Measurements from ENCODE around the gene TMIGD1.

Gene TMIGD1

DNA sequence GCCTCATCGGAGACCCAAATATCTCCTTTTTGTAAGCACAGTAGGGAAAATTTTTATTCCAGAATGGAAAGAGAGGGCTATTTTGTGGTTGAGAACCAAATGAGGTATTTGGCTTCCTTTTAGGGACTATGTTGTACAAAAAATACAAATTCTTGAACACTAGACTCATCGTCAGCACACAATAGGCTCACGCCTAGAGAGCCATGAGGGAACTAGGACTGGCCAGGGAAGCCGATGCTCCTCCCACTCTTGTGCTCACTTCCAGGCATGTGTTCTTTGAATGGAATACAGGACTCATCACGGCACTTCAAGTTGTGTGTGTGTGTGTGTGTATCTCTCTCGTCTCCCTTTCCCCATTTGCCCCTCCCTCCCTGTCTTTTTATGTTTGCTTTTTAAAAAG, 24.3 kb downstream of the TMIGD1 start:
- H2AFZ ChIP-seq (ENCODE audit: low read length), result no peak overlapping the region
- H4K20me1 ChIP-seq (ENCODE audit: insufficient read depth, low read length), result no peaks in the 10 kb centered on the region
- H3K27ac ChIP-seq (ENCODE audit: low read length), result no peak overlapping the region
- TF ChIP-seq EZH2phosphoT487 (IDR thresholded peaks at IDR 0.05; ENCODE audit: low read length), result no peak
- no peak for TF ChIP-seq CTCF (IDR thresholded peaks at IDR 0.05; ENCODE audit: low read length)
- TF ChIP-seq EZH2 (optimal IDR thresholded peaks at IDR 0.05; ENCODE audit: low read depth, low read length), result no peak
- no peaks in the 10 kb centered on the region for H3K4me1 ChIP-seq (ENCODE audit: low read length)
- H3F3A ChIP-seq (ENCODE audit: insufficient read depth, low read length), result no peaks in the 10 kb centered on the region
- H3K9ac ChIP-seq (ENCODE audit: low read length), result no peak overlapping the region
- H3K79me2 ChIP-seq (ENCODE audit: low read length), result no peaks in the 10 kb centered on the region
- H3K36me3 ChIP-seq (replicated peaks; ENCODE audit: insufficient read depth, low read length), result no peaks in the 10 kb centered on the region
- no peak for DNase-seq
- no peak overlapping the region for H3K4me2 ChIP-seq (ENCODE audit: low read depth, low read length)
- no peaks in the 10 kb centered on the region for H3K9me3 ChIP-seq (replicated peaks; ENCODE audit: insufficient read depth, low read length)
- no peaks in the 10 kb centered on the region for H3K27me3 ChIP-seq (replicated peaks; ENCODE audit: insufficient read depth, low read length)
- H3K4me3 ChIP-seq (ENCODE audit: low read length), result no peak overlapping the region
- no peaks in the 10 kb centered on the region for H3K9me2 ChIP-seq (replicated peaks; ENCODE audit: insufficient read depth, low read length)

- H3K9me3 ChIP-seq (replicated peaks; ENCODE audit: insufficient read depth, low read length), result no peaks in the 10 kb centered on the region
- H2AFZ ChIP-seq (ENCODE audit: low read length), result no peak overlapping the region
- no peak overlapping the region for H3K4me2 ChIP-seq (ENCODE audit: low read depth, low read length)
- H3K27ac ChIP-seq (ENCODE audit: low read length), result no peak overlapping the region
- H4K20me1 ChIP-seq (ENCODE audit: insufficient read depth, low read length), result no peaks in the 10 kb centered on the region
- H3K9me2 ChIP-seq (replicated peaks; ENCODE audit: insufficient read depth, low read length), result no peaks in the 10 kb centered on the region
- H3F3A ChIP-seq (ENCODE audit: insufficient read depth, low read length), result no peaks in the 10 kb centered on the region
- no peaks in the 10 kb centered on the region for H3K79me2 ChIP-seq (ENCODE audit: low read length)
- H3K9ac ChIP-seq (ENCODE audit: low read length), result no peak overlapping the region
- TF ChIP-seq CTCF (IDR thresholded peaks at IDR 0.05; ENCODE audit: low read length) (no peak), EZH2phosphoT487 (IDR thresholded peaks at IDR 0.05; ENCODE audit: low read length) (no peak), EZH2 (optimal IDR thresholded peaks at IDR 0.05; ENCODE audit: low read depth, low read length) (no peak)
- no peak for DNase-seq
- H3K4me3 ChIP-seq (ENCODE audit: low read length), result no peak overlapping the region
- H3K4me1 ChIP-seq (ENCODE audit: low read length), result no peaks in the 10 kb centered on the region
- no peaks in the 10 kb centered on the region for H3K36me3 ChIP-seq (replicated peaks; ENCODE audit: insufficient read depth, low read length)
- no peaks in the 10 kb centered on the region for H3K27me3 ChIP-seq (replicated peaks; ENCODE audit: insufficient read depth, low read length)
These were observed 25.5 kb downstream of the TMIGD1 start for GRCh38 chr17:30308406-30308805.

GRCh38 chr17:30304778-30305177, 29.1 kb downstream of the TMIGD1 start:
- Histone ChIP-seq H3K4me2 (ENCODE audit: low read depth, low read length) (no peak overlapping the region), H3K9me3 (replicated peaks; ENCODE audit: insufficient read depth, low read length) (no peaks in the 10 kb centered on the region), H3K36me3 (replicated peaks; ENCODE audit: insufficient read depth, low read length) (no peaks in the 10 kb centered on the region), H3K4me1 (ENCODE audit: low read length) (peaks cover 11% of the 10 kb centered on the region), H2AFZ (ENCODE audit: low read length) (no peak overlapping the region), H3K9ac (ENCODE audit: low read length) (no peak overlapping the region), H3K9me2 (replicated peaks; ENCODE audit: insufficient read depth, low read length) (no peaks in the 10 kb centered on the region), H3K27me3 (replicated peaks; ENCODE audit: insufficient read depth, low read length) (no peaks in the 10 kb centered on the region), H4K20me1 (ENCODE audit: insufficient read depth, low read length) (no peaks in the 10 kb centered on the region), H3K79me2 (ENCODE audit: low read length) (no peaks in the 10 kb centered on the region), H3K4me3 (ENCODE audit: low read length) (no peak overlapping the region), H3F3A (ENCODE audit: insufficient read depth, low read length) (no peaks in the 10 kb centered on the region), H3K27ac (ENCODE audit: low read length) (no peak overlapping the region)
- TF ChIP-seq EZH2 (optimal IDR thresholded peaks at IDR 0.05; ENCODE audit: low read depth, low read length), result no peak
- DNase-seq, result no peak

- no peak overlapping the region for H3K9ac ChIP-seq (ENCODE audit: low read length)
- H3K36me3 ChIP-seq (replicated peaks; ENCODE audit: insufficient read depth, low read length), result no peaks in the 10 kb centered on the region
- H3F3A ChIP-seq (ENCODE audit: insufficient read depth, low read length), result no peaks in the 10 kb centered on the region
- H4K20me1 ChIP-seq (ENCODE audit: insufficient read depth, low read length), result no peaks in the 10 kb centered on the region
- H2AFZ ChIP-seq (ENCODE audit: low read length), result no peak overlapping the region
- no peak overlapping the region for H3K4me2 ChIP-seq (ENCODE audit: low read depth, low read length)
- H3K4me3 ChIP-seq (ENCODE audit: low read length), result no peak overlapping the region
- H3K27ac ChIP-seq (ENCODE audit: low read length), result no peak overlapping the region
- no peak for DNase-seq
- TF ChIP-seq EZH2 (optimal IDR thresholded peaks at IDR 0.05; ENCODE audit: low read depth, low read length) (no peak), EZH2phosphoT487 (IDR thresholded peaks at IDR 0.05; ENCODE audit: low read length) (no peak), CTCF (IDR thresholded peaks at IDR 0.05; ENCODE audit: low read length) (no peak)
- peaks cover 11% of the 10 kb centered on the region for H3K4me1 ChIP-seq (ENCODE audit: low read length)
- no peaks in the 10 kb centered on the region for H3K27me3 ChIP-seq (replicated peaks; ENCODE audit: insufficient read depth, low read length)
- no peaks in the 10 kb centered on the region for H3K79me2 ChIP-seq (ENCODE audit: low read length)
- H3K9me3 ChIP-seq (replicated peaks; ENCODE audit: insufficient read depth, low read length), result no peaks in the 10 kb centered on the region
- no peaks in the 10 kb centered on the region for H3K9me2 ChIP-seq (replicated peaks; ENCODE audit: insufficient read depth, low read length)
These were observed 31.6 kb downstream of the TMIGD1 start for GRCh38 chr17:30302241-30302640.
